CD8-positive, alpha-beta memory T cell (primary cell): Measurements from ENCODE around the gene ADD3. TPM values are rescaled to one million over a fixed set of nuclear protein-coding genes. Genes with fewer than 3 reads are reported as not detected.

ENCODE experiments used
- CTCF ChIA-PET: fragments of 350-600 bp; sonication (Branson Sonifier 250); formaldehyde crosslinking; loops from one replicate; lab custom pipeline; 2021; ENCODE audit warnings: antibody characterized with exemption; lab: Charles Lee
- POLR2A ChIA-PET: fragments of 350-600 bp; sonication (Branson Sonifier 250); formaldehyde crosslinking; loops from one replicate; lab custom pipeline; 2021; ENCODE audit warnings: antibody characterized with exemption; lab: Charles Lee
- DNase-seq, 5 donors: peaks; one replicate each; pipeline versions ENCODE4 v3.0.0 to v3.0.0-alpha.2; 2020 to 2022; ENCODE audit warnings: mixed read lengths in 1 of 5
- H3K27ac ChIP-seq: one replicate; pipeline ENCODE4 v1.7.0; 2013; ENCODE audit warnings: low read depth, mild to moderate bottlenecking, low read length, moderate library complexity
- H3K27me3 ChIP-seq: 2 replicates; pipeline ENCODE4 v1.7.0; 2013; ENCODE audit warnings: low read length, mild to moderate bottlenecking; ENCODE audit not compliant: insufficient read depth, poor library complexity, severe bottlenecking
- H3K36me3 ChIP-seq: 2 replicates; pipeline ENCODE4 v1.7.0; 2013; ENCODE audit warnings: mild to moderate bottlenecking, low read length, moderate library complexity; ENCODE audit not compliant: insufficient read depth
- H3K4me1 ChIP-seq: 2 replicates; pipeline ENCODE4 v1.7.0; 2013; ENCODE audit warnings: mild to moderate bottlenecking, low read length, moderate library complexity; ENCODE audit not compliant: insufficient read depth
- H3K4me3 ChIP-seq: 2 replicates; pipeline ENCODE4 v1.7.0; 2013; ENCODE audit warnings: mild to moderate bottlenecking, low read length
- H3K9me3 ChIP-seq: 2 replicates; pipeline ENCODE4 v1.7.0; 2013; ENCODE audit warnings: mild to moderate bottlenecking, low read length
- H3K27ac Mint-ChIP-seq, 8 donors: one replicate each; pipeline ENCODE4 v1.8.0; 2020 to 2021; ENCODE audit warnings: mixed read lengths in 8 of 8, mild to moderate bottlenecking in 6 of 8, inconsistent platforms in 3 of 8, moderate library complexity in 3 of 8
- H3K27me3 Mint-ChIP-seq, 2 donors: one replicate each; pipeline ENCODE4 v1.8.0; 2020 to 2021; ENCODE audit warnings: mixed read lengths in 2 of 2, mild to moderate bottlenecking in 1 of 2, moderate library complexity in 1 of 2
- H3K36me3 Mint-ChIP-seq, 3 donors: one replicate each; pipeline ENCODE4 v1.8.0; 2020 to 2021; ENCODE audit warnings: mixed read lengths in 3 of 3, inconsistent platforms in 1 of 3, mild to moderate bottlenecking in 1 of 3
- H3K4me1 Mint-ChIP-seq, 3 donors: one replicate each; pipeline ENCODE4 v1.8.0; 2020 to 2021; ENCODE audit warnings: mixed read lengths in 3 of 3, inconsistent platforms in 1 of 3, mild to moderate bottlenecking in 1 of 3
- H3K4me3 Mint-ChIP-seq, 7 donors: one replicate each; pipeline ENCODE4 v1.8.0; 2020 to 2021; ENCODE audit warnings: mixed read lengths in 7 of 7, mild to moderate bottlenecking in 6 of 7, moderate library complexity in 4 of 7, inconsistent platforms in 2 of 7
- H3K9me3 Mint-ChIP-seq, 5 donors: one replicate each; pipeline ENCODE4 v1.8.0; 2020 to 2022; ENCODE audit warnings: mixed read lengths in 5 of 5, mild to moderate bottlenecking in 3 of 5, moderate library complexity in 2 of 5, inconsistent platforms in 1 of 5
- polyA plus RNA-seq: library from polyadenylated mRNA; unstranded; fragments of 300-500 nt; fragmentation: Illumina TruSeq; gene quantifications from one replicate; pipeline ENCODE4 v1.2.3, GENCODE V29; 2021
- total RNA-seq, 2 experiments: library from RNA; stranded (reverse); gene quantifications; one replicate each; pipeline ENCODE4 v1.2.3, GENCODE V29; 2021

ADD3 gene
- total and polyA plus RNA-seq, 3 experiments from 2014 or later = 39.4 to 378 (median 50.3) TPM

DNA sequence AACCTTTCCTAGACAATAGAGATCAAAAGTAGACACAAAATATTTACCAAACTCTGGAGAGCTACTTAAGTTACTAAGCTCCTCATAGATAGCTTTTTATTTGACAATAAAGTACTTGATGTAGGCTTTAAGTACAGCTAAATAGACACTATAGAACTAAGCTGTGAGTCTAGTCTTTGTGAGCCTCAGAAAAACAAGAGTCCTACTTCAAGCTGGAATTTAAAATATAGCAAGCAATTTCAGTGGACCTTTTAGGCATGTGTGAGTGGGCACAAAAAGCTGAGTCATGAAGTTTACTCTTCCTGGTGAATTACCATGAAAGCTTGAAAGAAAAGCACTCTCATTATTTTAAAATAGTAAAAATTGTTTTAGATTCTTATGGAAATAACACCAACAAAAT, 76.1 kb downstream of the ADD3 start:
- H3K27me3 ChIP-seq = no peaks in the 10 kb centered on the region
- POLR2A ChIA-PET = interaction anchor here (0.5 kb wide), 1 partner anchor 124 kb away, joined by 4 read pairs; no protein-coding TSS in a partner anchor
- peaks cover 88 to 96% (median 95%) of the 10 kb centered on the region in 3 donors for H3K4me1 Mint-ChIP-seq
- no peaks in the 10 kb centered on the region for H3K27me3 Mint-ChIP-seq
- peaks cover 0 to 6% (median 5%) of the 10 kb centered on the region in 3 donors for H3K36me3 Mint-ChIP-seq
- no peak for DNase-seq
- no peak overlapping the region for H3K4me3 ChIP-seq
- no peaks in the 10 kb centered on the region for H3K9me3 Mint-ChIP-seq
- no peaks in the 10 kb centered on the region for H3K36me3 ChIP-seq
- no peak overlapping the region for H3K4me3 Mint-ChIP-seq
- CTCF ChIA-PET = interaction anchor here (0.9 to 2.3 kb wide), 5 partner anchors 9 to 200 kb away, joined by 3 to 5 read pairs (median 3); no protein-coding TSS in a partner anchor
- peak overlapping the region in 7 of 8 donors; percentile 8 to 82 (median 38) for H3K27ac Mint-ChIP-seq
- H3K4me1 ChIP-seq = peaks cover 87% of the 10 kb centered on the region
- no peaks in the 10 kb centered on the region for H3K9me3 ChIP-seq
- H3K27ac ChIP-seq = peak overlapping the region; percentile 56

DNA sequence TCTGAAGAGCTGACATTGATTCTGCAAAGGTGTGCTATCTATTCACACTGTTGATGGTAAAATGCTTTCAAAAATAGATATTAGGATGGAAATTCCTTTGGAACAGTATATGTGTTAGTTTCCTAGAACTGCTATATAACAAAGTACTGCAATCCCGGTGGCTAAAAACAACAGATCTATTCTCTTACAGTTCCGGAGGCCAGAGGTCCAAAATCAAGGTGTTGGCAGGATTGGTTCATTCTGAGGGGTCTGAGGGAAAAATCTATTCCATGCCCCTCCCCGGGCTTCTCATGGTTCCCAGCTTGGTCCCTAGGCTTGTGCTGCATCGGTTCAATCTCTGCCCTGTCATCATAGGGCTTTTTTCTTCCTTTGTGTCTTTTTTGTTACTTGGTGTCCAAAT, 79.9 kb downstream of the ADD3 start:
- H3K4me1 ChIP-seq = peaks cover 54% of the 10 kb centered on the region
- peaks cover 64 to 92% (median 92%) of the 10 kb centered on the region in 3 donors for H3K4me1 Mint-ChIP-seq
- no peaks in the 10 kb centered on the region for H3K9me3 ChIP-seq
- no peaks in the 10 kb centered on the region for H3K9me3 Mint-ChIP-seq
- peak overlapping the region; percentile 24 to 96 (median 66) for H3K27ac Mint-ChIP-seq
- no peak overlapping the region for H3K4me3 ChIP-seq
- CTCF ChIA-PET = interaction anchor here (1.4 kb wide), 1 partner anchor 9 kb away, joined by 4 read pairs; no protein-coding TSS in a partner anchor
- peaks cover 0 to 18% (median 9%) of the 10 kb centered on the region in 3 donors for H3K36me3 Mint-ChIP-seq
- H3K27me3 Mint-ChIP-seq = no peaks in the 10 kb centered on the region
- H3K27ac ChIP-seq = no peak overlapping the region
- no peak for DNase-seq
- no peaks in the 10 kb centered on the region for H3K36me3 ChIP-seq
- H3K27me3 ChIP-seq = no peaks in the 10 kb centered on the region
- H3K4me3 Mint-ChIP-seq = peak overlapping the region in 2 of 7 donors; percentile 8 to 9
- POLR2A ChIA-PET = interaction anchor here (1.8 kb wide), 1 partner anchor 11 kb away, joined by 4 read pairs; no protein-coding TSS in a partner anchor

DNA sequence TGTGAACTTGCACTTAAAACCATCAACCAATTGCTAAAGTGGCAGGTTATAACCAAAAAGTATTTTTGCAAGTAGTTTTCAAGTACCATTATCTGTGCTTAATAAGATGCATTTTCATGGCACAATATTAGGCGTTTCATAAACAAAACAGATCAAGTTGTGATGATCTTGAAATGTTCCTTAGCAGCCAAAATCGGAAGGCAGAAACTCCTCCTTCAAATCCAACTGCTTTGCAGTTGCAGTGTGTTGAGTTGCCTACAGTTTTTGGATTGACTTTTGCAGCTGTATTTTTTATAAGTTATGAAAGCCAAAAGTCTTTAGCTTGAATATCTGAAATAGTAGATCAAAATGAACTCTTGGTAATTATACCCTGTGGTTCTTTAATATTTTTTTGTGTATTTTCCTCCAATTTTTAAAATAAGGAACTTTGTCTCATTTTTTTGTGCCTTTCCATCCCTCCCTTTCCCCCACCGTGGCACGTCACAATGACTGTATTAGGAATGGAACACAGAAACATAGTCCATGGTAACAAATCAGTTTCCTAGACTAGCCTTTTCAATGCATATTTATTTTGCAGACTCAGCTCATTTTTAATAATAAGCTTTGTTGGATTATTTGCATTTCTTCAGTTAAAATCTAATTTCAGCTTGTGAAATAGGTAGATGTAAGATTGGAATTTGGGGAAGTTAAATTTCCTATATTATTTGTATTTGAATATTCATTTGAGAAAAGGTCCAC, 80.8 kb downstream of the ADD3 start:
- H3K4me3 Mint-ChIP-seq = no peak overlapping the region
- H3K36me3 Mint-ChIP-seq = peaks cover 0 to 15% (median 9%) of the 10 kb centered on the region in 3 donors

DNA sequence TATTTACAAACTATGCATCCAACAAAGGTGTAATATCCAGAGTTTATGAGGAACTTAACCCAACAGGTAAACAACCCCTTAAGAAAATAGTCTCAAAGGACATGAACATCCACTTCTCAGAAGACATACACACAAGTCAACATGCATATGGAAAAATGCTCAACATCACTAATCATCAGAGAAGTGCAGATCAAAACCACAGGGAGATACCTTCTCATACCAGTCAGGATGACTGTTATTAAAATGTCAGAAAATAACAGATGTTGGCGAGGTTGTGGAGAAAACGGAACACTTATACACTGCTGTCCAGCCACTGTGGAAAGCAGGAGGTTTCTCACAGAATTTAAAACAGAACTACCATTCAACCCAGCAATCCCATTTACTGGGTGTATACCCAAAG, 84.0 kb downstream of the ADD3 start:
- no peak overlapping the region for H3K4me3 ChIP-seq
- ChIA-PET POLR2A (no interaction called here), CTCF (no interaction called here)
- H3K27ac ChIP-seq = no peak overlapping the region
- peaks cover 0 to 16% (median 5%) of the 10 kb centered on the region in 3 donors for H3K36me3 Mint-ChIP-seq
- peaks cover 63 to 92% (median 91%) of the 10 kb centered on the region in 3 donors for H3K4me1 Mint-ChIP-seq
- H3K4me3 Mint-ChIP-seq = no peak overlapping the region
- no peaks in the 10 kb centered on the region for H3K27me3 Mint-ChIP-seq
- H3K9me3 Mint-ChIP-seq = no peaks in the 10 kb centered on the region
- no peaks in the 10 kb centered on the region for H3K36me3 ChIP-seq
- H3K27me3 ChIP-seq = no peaks in the 10 kb centered on the region
- no peaks in the 10 kb centered on the region for H3K9me3 ChIP-seq
- peak overlapping the region in 3 of 8 donors; percentile 6 to 79 (median 10) for H3K27ac Mint-ChIP-seq
- peaks cover 47% of the 10 kb centered on the region for H3K4me1 ChIP-seq
- no peak for DNase-seq

More for the DNA sequence above, 80.8 kb downstream of the ADD3 start:
- Histone ChIP-seq H3K27ac (no peak overlapping the region), H3K4me1 (peaks cover 52% of the 10 kb centered on the region), H3K9me3 (no peaks in the 10 kb centered on the region), H3K36me3 (no peaks in the 10 kb centered on the region), H3K4me3 (no peak overlapping the region), H3K27me3 (no peaks in the 10 kb centered on the region)
- POLR2A ChIA-PET = interaction anchor here (1.8 kb wide), 1 partner anchor 12 kb away, joined by 4 read pairs; no protein-coding TSS in a partner anchor
- Mint-ChIP-seq H3K4me1 (peaks cover 62 to 92% (median 90%) of the 10 kb centered on the region in 3 donors), H3K27me3 (no peaks in the 10 kb centered on the region), H3K9me3 (no peaks in the 10 kb centered on the region), H3K27ac (peak overlapping the region in 5 of 8 donors; percentile 24 to 61 (median 38))
- CTCF ChIA-PET = no interaction called here
- DNase-seq = no peak

DNA sequence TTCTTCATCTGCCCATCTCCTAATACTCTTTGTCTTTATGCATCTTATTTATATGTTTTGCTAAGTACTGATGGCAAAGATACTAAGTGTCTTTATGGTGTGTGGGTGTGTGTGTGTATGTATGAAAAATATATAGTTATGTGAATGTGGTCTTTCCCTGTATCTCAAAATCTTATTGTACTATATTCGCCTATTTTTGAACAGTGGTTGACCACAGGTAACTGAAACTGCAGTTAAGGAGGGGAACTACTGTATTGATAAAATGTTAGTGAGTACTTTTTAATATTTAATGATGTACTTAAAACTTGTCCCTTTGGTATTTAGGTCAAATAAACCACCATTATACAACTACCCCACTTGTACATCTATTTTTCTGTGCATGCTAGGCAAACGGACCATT, 85.9 kb downstream of the ADD3 start:
- Mint-ChIP-seq H3K9me3 (no peaks in the 10 kb centered on the region), H3K4me3 (no peak overlapping the region), H3K4me1 (peaks cover 59 to 94% (median 90%) of the 10 kb centered on the region in 3 donors), H3K27ac (peak overlapping the region in 2 of 8 donors; percentile 9 to 39), H3K27me3 (no peaks in the 10 kb centered on the region), H3K36me3 (peaks cover 0 to 20% (median 5%) of the 10 kb centered on the region in 3 donors)
- Histone ChIP-seq H3K27ac (no peak overlapping the region), H3K36me3 (no peaks in the 10 kb centered on the region), H3K9me3 (no peaks in the 10 kb centered on the region), H3K4me3 (no peak overlapping the region), H3K4me1 (peaks cover 36% of the 10 kb centered on the region), H3K27me3 (no peaks in the 10 kb centered on the region)
- CTCF ChIA-PET = no interaction called here
- DNase-seq = no peak
- POLR2A ChIA-PET = no interaction called here

DNA sequence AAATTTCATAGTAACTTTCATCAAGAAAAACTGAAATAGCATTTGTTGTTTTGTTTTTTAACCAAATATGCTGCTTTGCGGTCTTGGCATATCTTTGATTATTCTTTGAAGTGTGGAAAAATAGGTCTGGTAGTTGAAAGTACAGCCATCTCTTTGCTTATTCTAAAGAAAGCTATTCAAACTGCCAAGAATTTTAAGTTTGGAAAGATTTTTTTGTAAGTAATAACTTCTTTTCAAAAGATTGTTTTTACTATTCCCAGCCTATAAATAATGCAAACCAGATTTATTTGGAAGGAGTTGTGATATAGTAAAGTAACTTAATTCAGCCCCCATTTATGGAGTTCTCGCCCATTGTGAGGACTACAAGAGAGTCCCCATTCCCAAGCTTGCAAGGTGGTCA, 87.0 kb downstream of the ADD3 start:
- Histone ChIP-seq H3K36me3 (no peaks in the 10 kb centered on the region), H3K4me1 (peaks cover 30% of the 10 kb centered on the region), H3K9me3 (no peaks in the 10 kb centered on the region), H3K27me3 (no peaks in the 10 kb centered on the region), H3K27ac (no peak overlapping the region), H3K4me3 (no peak overlapping the region)
- Mint-ChIP-seq H3K27me3 (no peaks in the 10 kb centered on the region), H3K36me3 (peaks cover 0 to 23% (median 5%) of the 10 kb centered on the region in 3 donors), H3K27ac (peak overlapping the region in 2 of 8 donors; percentile 5 to 36), H3K9me3 (no peaks in the 10 kb centered on the region), H3K4me1 (peaks cover 61 to 93% (median 85%) of the 10 kb centered on the region in 3 donors), H3K4me3 (no peak overlapping the region)
- POLR2A ChIA-PET = no interaction called here
- DNase-seq = no peak
- CTCF ChIA-PET = interaction anchor here (1.3 to 1.5 kb wide), 2 partner anchors 13 to 211 kb away, joined by 3 to 4 read pairs; no protein-coding TSS in a partner anchor

DNA sequence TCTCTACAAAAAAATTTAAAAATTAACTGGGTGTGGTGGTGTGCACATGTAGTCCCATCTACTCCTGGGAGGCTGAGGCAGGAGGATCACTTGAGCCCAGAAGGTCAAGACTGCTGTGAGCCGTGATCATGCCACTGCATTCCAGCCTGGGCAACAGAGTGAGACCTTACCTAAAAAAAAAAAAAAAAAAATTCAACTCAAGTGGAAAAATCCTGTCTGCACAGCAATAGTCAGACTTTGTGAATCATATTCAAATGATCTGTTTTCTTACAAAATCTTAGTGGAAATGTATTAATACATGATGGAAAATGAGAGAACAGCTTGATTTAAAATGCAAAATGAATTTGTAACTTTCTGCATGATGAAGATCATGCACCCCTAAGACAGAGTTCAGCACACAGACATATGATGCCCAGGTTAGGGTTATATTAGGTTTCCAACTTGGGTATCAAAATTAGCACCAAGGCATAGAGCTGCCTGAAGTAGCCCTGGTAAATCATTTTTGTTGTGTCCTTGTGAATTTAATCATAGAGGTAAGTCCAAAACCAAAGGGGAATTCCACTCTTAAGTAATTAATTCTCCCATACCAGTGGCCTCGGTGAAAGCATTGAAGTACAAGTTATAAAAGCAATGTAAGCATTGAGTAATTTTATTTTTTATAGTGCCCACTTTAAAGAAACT, 93.8 kb downstream of the ADD3 start:
- no peak overlapping the region for H3K4me3 ChIP-seq
- no peak for DNase-seq
- peaks cover 2% of the 10 kb centered on the region for H3K36me3 ChIP-seq
- H3K9me3 ChIP-seq = no peaks in the 10 kb centered on the region
- CTCF ChIA-PET = no interaction called here
- H3K36me3 Mint-ChIP-seq = peaks cover 0 to 59% (median 15%) of the 10 kb centered on the region in 3 donors
- peak overlapping the region in 5 of 8 donors; percentile 15 to 50 (median 27) for H3K27ac Mint-ChIP-seq
- H3K27me3 Mint-ChIP-seq = no peaks in the 10 kb centered on the region
- peaks cover 40 to 73% (median 70%) of the 10 kb centered on the region in 3 donors for H3K4me1 Mint-ChIP-seq
- no peak overlapping the region for H3K4me3 Mint-ChIP-seq
- H3K4me1 ChIP-seq = peaks cover 14% of the 10 kb centered on the region
- H3K27me3 ChIP-seq = no peaks in the 10 kb centered on the region
- no peaks in the 10 kb centered on the region for H3K9me3 Mint-ChIP-seq
- POLR2A ChIA-PET = interaction anchor here (0.6 kb wide), 1 partner anchor 24 kb away, joined by 3 read pairs; no protein-coding TSS in a partner anchor
- H3K27ac ChIP-seq = no peak overlapping the region
